ENCODE data around the gene CACNA1B.

The CACNA1B gene

GRCh38 chr9:137967280-137967953 lies 89.8 kb downstream of the CACNA1B start:
- Histone ChIP-seq H3K27me3 (ENCODE audit: control insufficient read depth in 1 of 2, insufficient read depth in 2 of 2, low read length in 2 of 2) (peaks cover 7 to 12% of the 10 kb centered on the region in 2 donors), H3K4me1 (ENCODE audit: control insufficient read depth, insufficient read depth, low read length) (no peaks in the 10 kb centered on the region), H3K9ac (ENCODE audit: low read length in 2 of 2) (no peak overlapping the region), H3K9me3 (ENCODE audit: control insufficient read depth in 2 of 2, low read length in 2 of 2) (no peaks in the 10 kb centered on the region), H3K4me3 (ENCODE audit: low read length in 2 of 2) (no peak overlapping the region), H3K27ac (ENCODE audit: low read length) (no peak overlapping the region), H3K36me3 (ENCODE audit: control insufficient read depth in 2 of 2, insufficient read depth in 2 of 2, low read length in 2 of 2) (no peaks in the 10 kb centered on the region)

- Histone ChIP-seq H3K27me3 (ENCODE audit: control insufficient read depth in 1 of 2, insufficient read depth in 2 of 2, low read length in 2 of 2) (peaks cover 7 to 12% of the 10 kb centered on the region in 2 donors), H3K36me3 (ENCODE audit: control insufficient read depth in 2 of 2, insufficient read depth in 2 of 2, low read length in 2 of 2) (no peaks in the 10 kb centered on the region), H3K4me1 (ENCODE audit: control insufficient read depth, insufficient read depth, low read length) (no peaks in the 10 kb centered on the region), H3K9ac (ENCODE audit: low read length in 2 of 2) (no peak overlapping the region), H3K27ac (ENCODE audit: low read length) (no peak overlapping the region), H3K4me3 (ENCODE audit: low read length in 2 of 2) (no peak overlapping the region), H3K9me3 (ENCODE audit: control insufficient read depth in 2 of 2, low read length in 2 of 2) (no peaks in the 10 kb centered on the region)
Observed at GRCh38 chr9:137968235-137968634, 90.7 kb downstream of the CACNA1B start.

GRCh38 chr9:137969008-137969407 lies 91.4 kb downstream of the CACNA1B start:
- Histone ChIP-seq H3K27ac (ENCODE audit: low read length) (no peak overlapping the region), H3K27me3 (ENCODE audit: control insufficient read depth in 1 of 2, insufficient read depth in 2 of 2, low read length in 2 of 2) (peaks cover 11 to 12% of the 10 kb centered on the region in 2 donors), H3K4me1 (ENCODE audit: control insufficient read depth, insufficient read depth, low read length) (no peaks in the 10 kb centered on the region), H3K9ac (ENCODE audit: low read length in 2 of 2) (no peak overlapping the region), H3K4me3 (ENCODE audit: low read length in 2 of 2) (no peak overlapping the region), H3K36me3 (ENCODE audit: control insufficient read depth in 2 of 2, insufficient read depth in 2 of 2, low read length in 2 of 2) (no peaks in the 10 kb centered on the region), H3K9me3 (ENCODE audit: control insufficient read depth in 2 of 2, low read length in 2 of 2) (no peaks in the 10 kb centered on the region)

GRCh38 chr9:137969685-137970084 lies 92.1 kb downstream of the CACNA1B start:
- no peak overlapping the region for H3K9ac ChIP-seq (ENCODE audit: low read length in 2 of 2)
- H3K4me1 ChIP-seq (ENCODE audit: control insufficient read depth, insufficient read depth, low read length): no peaks in the 10 kb centered on the region
- H3K27me3 ChIP-seq (ENCODE audit: control insufficient read depth in 1 of 2, insufficient read depth in 2 of 2, low read length in 2 of 2): peaks cover 11 to 12% of the 10 kb centered on the region in 2 donors
- no peak overlapping the region for H3K27ac ChIP-seq (ENCODE audit: low read length)
- H3K36me3 ChIP-seq (ENCODE audit: control insufficient read depth in 2 of 2, insufficient read depth in 2 of 2, low read length in 2 of 2): no peaks in the 10 kb centered on the region
- H3K9me3 ChIP-seq (ENCODE audit: control insufficient read depth in 2 of 2, low read length in 2 of 2): no peaks in the 10 kb centered on the region
- H3K4me3 ChIP-seq (ENCODE audit: low read length in 2 of 2): no peak overlapping the region

- no peak overlapping the region for H3K9ac ChIP-seq (ENCODE audit: low read length in 2 of 2)
- peaks cover 11 to 12% of the 10 kb centered on the region in 2 donors for H3K27me3 ChIP-seq (ENCODE audit: control insufficient read depth in 1 of 2, insufficient read depth in 2 of 2, low read length in 2 of 2)
- H3K9me3 ChIP-seq (ENCODE audit: control insufficient read depth in 2 of 2, low read length in 2 of 2): no peaks in the 10 kb centered on the region
- H3K27ac ChIP-seq (ENCODE audit: low read length): no peak overlapping the region
- H3K36me3 ChIP-seq (ENCODE audit: control insufficient read depth in 2 of 2, insufficient read depth in 2 of 2, low read length in 2 of 2): no peaks in the 10 kb centered on the region
- H3K4me1 ChIP-seq (ENCODE audit: control insufficient read depth, insufficient read depth, low read length): no peaks in the 10 kb centered on the region
- no peak overlapping the region for H3K4me3 ChIP-seq (ENCODE audit: low read length in 2 of 2)
Observed at GRCh38 chr9:137970098-137970497, 92.5 kb downstream of the CACNA1B start.

- Histone ChIP-seq H3K9ac (ENCODE audit: low read length in 2 of 2) (no peak overlapping the region), H3K27ac (ENCODE audit: low read length) (no peak overlapping the region), H3K9me3 (ENCODE audit: control insufficient read depth in 2 of 2, low read length in 2 of 2) (no peaks in the 10 kb centered on the region), H3K4me1 (ENCODE audit: control insufficient read depth, insufficient read depth, low read length) (no peaks in the 10 kb centered on the region), H3K4me3 (ENCODE audit: low read length in 2 of 2) (no peak overlapping the region), H3K27me3 (ENCODE audit: control insufficient read depth in 1 of 2, insufficient read depth in 2 of 2, low read length in 2 of 2) (peaks cover 11 to 12% of the 10 kb centered on the region in 2 donors), H3K36me3 (ENCODE audit: control insufficient read depth in 2 of 2, insufficient read depth in 2 of 2, low read length in 2 of 2) (no peaks in the 10 kb centered on the region)
Observed at GRCh38 chr9:137970686-137971476, 93.3 kb downstream of the CACNA1B start.

- Histone ChIP-seq H3K27me3 (ENCODE audit: control insufficient read depth in 1 of 2, insufficient read depth in 2 of 2, low read length in 2 of 2) (peaks cover 11 to 12% of the 10 kb centered on the region in 2 donors), H3K9me3 (ENCODE audit: control insufficient read depth in 2 of 2, low read length in 2 of 2) (no peaks in the 10 kb centered on the region), H3K36me3 (ENCODE audit: control insufficient read depth in 2 of 2, insufficient read depth in 2 of 2, low read length in 2 of 2) (no peaks in the 10 kb centered on the region), H3K27ac (ENCODE audit: low read length) (no peak overlapping the region), H3K4me1 (ENCODE audit: control insufficient read depth, insufficient read depth, low read length) (no peaks in the 10 kb centered on the region), H3K4me3 (ENCODE audit: low read length in 2 of 2) (no peak overlapping the region), H3K9ac (ENCODE audit: low read length in 2 of 2) (no peak overlapping the region)
Observed at GRCh38 chr9:137971477-137972138, 94.0 kb downstream of the CACNA1B start.

- no peaks in the 10 kb centered on the region for H3K9me3 ChIP-seq (ENCODE audit: control insufficient read depth in 2 of 2, low read length in 2 of 2)
- no peak overlapping the region for H3K27ac ChIP-seq (ENCODE audit: low read length)
- no peak overlapping the region for H3K4me3 ChIP-seq (ENCODE audit: low read length in 2 of 2)
- peaks cover 9 to 11% of the 10 kb centered on the region in 2 donors for H3K27me3 ChIP-seq (ENCODE audit: control insufficient read depth in 1 of 2, insufficient read depth in 2 of 2, low read length in 2 of 2)
- no peaks in the 10 kb centered on the region for H3K4me1 ChIP-seq (ENCODE audit: control insufficient read depth, insufficient read depth, low read length)
- H3K36me3 ChIP-seq (ENCODE audit: control insufficient read depth in 2 of 2, insufficient read depth in 2 of 2, low read length in 2 of 2): no peaks in the 10 kb centered on the region
- no peak overlapping the region for H3K9ac ChIP-seq (ENCODE audit: low read length in 2 of 2)
Observed at GRCh38 chr9:137972355-137972987, 94.9 kb downstream of the CACNA1B start.

GRCh38 chr9:137972988-137973470 lies 95.4 kb downstream of the CACNA1B start:
- no peak overlapping the region for H3K9ac ChIP-seq (ENCODE audit: low read length in 2 of 2)
- H3K4me3 ChIP-seq (ENCODE audit: low read length in 2 of 2): no peak overlapping the region
- H3K27ac ChIP-seq (ENCODE audit: low read length): no peak overlapping the region
- no peaks in the 10 kb centered on the region for H3K36me3 ChIP-seq (ENCODE audit: control insufficient read depth in 2 of 2, insufficient read depth in 2 of 2, low read length in 2 of 2)
- peaks cover 9 to 11% of the 10 kb centered on the region in 2 donors for H3K27me3 ChIP-seq (ENCODE audit: control insufficient read depth in 1 of 2, insufficient read depth in 2 of 2, low read length in 2 of 2)
- no peaks in the 10 kb centered on the region for H3K9me3 ChIP-seq (ENCODE audit: control insufficient read depth in 2 of 2, low read length in 2 of 2)
- no peaks in the 10 kb centered on the region for H3K4me1 ChIP-seq (ENCODE audit: control insufficient read depth, insufficient read depth, low read length)

- H3K27ac ChIP-seq (ENCODE audit: low read length): no peak overlapping the region
- H3K4me3 ChIP-seq (ENCODE audit: low read length in 2 of 2): no peak overlapping the region
- no peak overlapping the region for H3K9ac ChIP-seq (ENCODE audit: low read length in 2 of 2)
- H3K9me3 ChIP-seq (ENCODE audit: control insufficient read depth in 2 of 2, low read length in 2 of 2): no peaks in the 10 kb centered on the region
- H3K27me3 ChIP-seq (ENCODE audit: control insufficient read depth in 1 of 2, insufficient read depth in 2 of 2, low read length in 2 of 2): peaks cover 8 to 9% of the 10 kb centered on the region in 2 donors
- no peaks in the 10 kb centered on the region for H3K4me1 ChIP-seq (ENCODE audit: control insufficient read depth, insufficient read depth, low read length)
- no peaks in the 10 kb centered on the region for H3K36me3 ChIP-seq (ENCODE audit: control insufficient read depth in 2 of 2, insufficient read depth in 2 of 2, low read length in 2 of 2)
Observed at GRCh38 chr9:137973829-137974416, 96.3 kb downstream of the CACNA1B start.

All from stomach smooth muscle (tissue), 2 donors.